Transverse colon (tissue), 4 donors: ENCODE results near the gene ZBP1. TPM values are rescaled to one million over a fixed set of nuclear protein-coding genes. Genes with fewer than 3 reads are reported as not detected.

ENCODE experiments used
- DNase-seq: peaks from one replicate; pipeline ENCODE4 v3.0.0-alpha.2; 2019
- H3K27ac ChIP-seq, 4 donors: fragments of 200-600 bp; sonication (generic); 2 replicates each; pipeline ENCODE4 v1.5.1; 2016 to 2018; ENCODE audit warnings: inconsistent platforms in 4 of 4
- H3K27me3 ChIP-seq: fragments of 200-600 bp; sonication (generic); 2 replicates; pipeline ENCODE4 v1.5.1; 2017; ENCODE audit warnings: inconsistent platforms
- H3K36me3 ChIP-seq, 4 donors: fragments of 200-600 bp; sonication (generic); 2 replicates each; pipeline ENCODE4 v1.5.1; 2017 to 2019; ENCODE audit warnings: inconsistent platforms in 4 of 4
- H3K4me1 ChIP-seq, 4 donors: fragments of 200-600 bp; sonication (generic); 2 replicates each; pipeline ENCODE4 v1.5.1; 2017 to 2020; ENCODE audit warnings: inconsistent platforms in 4 of 4
- H3K4me3 ChIP-seq, 4 donors: fragments of 200-600 bp; sonication (generic); 1 replicate in 1 of 4; 2 replicates in 3 of 4; pipeline versions ENCODE4 v1.5.1 to v1.6.1; 2017 to 2019; ENCODE audit warnings: inconsistent platforms in 4 of 4
- H3K9me3 ChIP-seq, 2 donors: fragments of 200-600 bp; sonication (generic); 2 replicates each; pipeline ENCODE4 v1.5.1; 2017 to 2019; ENCODE audit warnings: inconsistent platforms in 2 of 2
- EP300 ChIP-seq: sonication (generic); formaldehyde crosslinking; IDR thresholded peaks from one replicate; pipeline ENCODE4 v1.6.1; 2017; ENCODE audit warnings: antibody characterized with exemption, low read depth
- POLR2A ChIP-seq: fragments of 450-650 bp; IDR thresholded peaks from one replicate; pipeline ENCODE4 v1.6.1; 2016; ENCODE audit warnings: antibody characterized with exemption, mild to moderate bottlenecking, moderate library complexity
- POLR2AphosphoS5 ChIP-seq, 3 donors: sonication (generic); formaldehyde crosslinking; IDR thresholded peaks; one replicate each; pipeline ENCODE4 v1.6.1; 2016; ENCODE audit warnings: antibody characterized with exemption in 3 of 3
- WGBS, 2 donors: methylation state at CpG; one replicate each; pipeline ENCODE4 v1.1.5; 2018; ENCODE audit warnings: low coverage in 1 of 2; 5-methylcytosine and 5-hydroxymethylcytosine counted together
- in situ Hi-C, 4 donors: fragments of 200-750 bp; cut with MboI; loops; one replicate each; pipeline versions ENCODE4 v1.15.0 to v1.15.1; 2017; ENCODE audit warnings: low sequenced_read_pairs in 3 of 4, low pct_ligation_motif_present in 1 of 4, low pct_unique_long_range_greater_than_20kb in 1 of 4
- intact Hi-C: fragments of 100-400 bp; cut with DNase I; formaldehyde crosslinking; loops from one replicate; pipeline ENCODE4 v1.15.1; 2023; ENCODE audit warnings: low total_unique reads
- total RNA-seq, 4 donors: library from RNA; depleted of rRNA; stranded (reverse); fragments of >200 nt; gene quantifications; one replicate each; pipeline ENCODE4 v1.1.0, GENCODE V29; 2016
- TF ChIP-seq, protein P1 (sequence below), 5 experiments: fragments of 200-600 bp in 3 of 5; fragments of 450-650 bp in 2 of 5; sonication (generic) in 3 of 5; IDR thresholded peaks; 1 replicate in 2 of 5; 2 replicates in 3 of 5; pipeline ENCODE4 v1.5.1; 2016 to 2017; ENCODE audit warnings: antibody characterized with exemption in 5 of 5, inconsistent platforms in 3 of 5, mild to moderate bottlenecking in 2 of 5, moderate library complexity in 1 of 5

ZBP1 gene
- total RNA-seq, 4 donors from 2014 or later, result 1.6 to 4.4 TPM; not detected in 2

DNA sequence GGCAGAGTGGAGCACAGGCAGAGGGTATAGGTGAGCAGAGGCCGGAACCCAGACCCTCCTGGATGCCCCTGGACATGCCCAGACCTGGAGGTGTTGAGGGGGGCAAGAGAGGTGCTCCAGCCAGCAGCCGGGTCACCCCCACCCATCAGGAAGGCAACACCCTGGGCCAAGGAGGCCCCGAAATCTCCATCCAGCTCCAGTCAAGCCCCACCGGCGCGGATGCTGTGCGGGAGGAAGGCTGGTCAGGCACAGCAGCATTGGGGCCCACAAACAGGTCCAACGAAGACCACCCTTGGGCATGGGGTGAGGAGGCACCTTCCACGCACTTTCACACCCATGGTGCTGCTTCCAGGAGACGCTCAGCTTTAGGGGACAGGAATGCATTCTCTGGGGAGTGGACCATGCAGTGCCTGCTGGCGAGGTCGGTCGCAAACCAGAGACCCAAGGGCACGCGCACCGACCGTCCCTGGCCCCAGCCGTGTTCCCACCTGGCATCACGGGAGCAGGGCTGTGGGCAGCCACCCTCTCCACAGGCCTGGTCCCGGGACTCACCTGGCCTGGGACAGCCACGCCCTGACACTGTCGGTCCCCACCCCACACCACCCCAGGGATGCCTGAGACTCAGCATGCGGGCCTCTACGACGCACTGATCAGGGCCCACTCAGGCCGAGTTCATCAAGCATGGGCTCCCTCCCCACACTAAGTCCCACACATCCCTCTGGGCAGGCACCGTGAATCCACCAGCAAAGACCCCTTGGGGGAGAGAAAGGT lies 43.6 kb upstream of the ZBP1 start:
- Histone ChIP-seq H3K9me3 (no peaks in the 10 kb centered on the region), H3K4me3 (no peak overlapping the region), H3K27me3 (no peaks in the 10 kb centered on the region), H3K36me3 (no peaks in the 10 kb centered on the region), H3K4me1 (peaks cover 0 to 10% (median 9%) of the 10 kb centered on the region in 4 donors), H3K27ac (no peak overlapping the region)
- intact Hi-C loops, result no loop called here
- in situ Hi-C loops, result loop anchor here in 2 of 4 donors (25.0 kb wide), 2 partner anchors 223 to 423 kb away; no protein-coding TSS in a partner anchor
- WGBS, 2 donors, result 96% methylated on average over 21 of the region's 27 CpGs; no CpG with 5 or more reads in 1 of the 2 donors
- DNase-seq, result peak; percentile 5
- no peak for TF ChIP-seq POLR2AphosphoS5 (IDR thresholded peaks at IDR 0.05)
- TF ChIP-seq EP300, result no peak
- TF ChIP-seq, protein P1, sequence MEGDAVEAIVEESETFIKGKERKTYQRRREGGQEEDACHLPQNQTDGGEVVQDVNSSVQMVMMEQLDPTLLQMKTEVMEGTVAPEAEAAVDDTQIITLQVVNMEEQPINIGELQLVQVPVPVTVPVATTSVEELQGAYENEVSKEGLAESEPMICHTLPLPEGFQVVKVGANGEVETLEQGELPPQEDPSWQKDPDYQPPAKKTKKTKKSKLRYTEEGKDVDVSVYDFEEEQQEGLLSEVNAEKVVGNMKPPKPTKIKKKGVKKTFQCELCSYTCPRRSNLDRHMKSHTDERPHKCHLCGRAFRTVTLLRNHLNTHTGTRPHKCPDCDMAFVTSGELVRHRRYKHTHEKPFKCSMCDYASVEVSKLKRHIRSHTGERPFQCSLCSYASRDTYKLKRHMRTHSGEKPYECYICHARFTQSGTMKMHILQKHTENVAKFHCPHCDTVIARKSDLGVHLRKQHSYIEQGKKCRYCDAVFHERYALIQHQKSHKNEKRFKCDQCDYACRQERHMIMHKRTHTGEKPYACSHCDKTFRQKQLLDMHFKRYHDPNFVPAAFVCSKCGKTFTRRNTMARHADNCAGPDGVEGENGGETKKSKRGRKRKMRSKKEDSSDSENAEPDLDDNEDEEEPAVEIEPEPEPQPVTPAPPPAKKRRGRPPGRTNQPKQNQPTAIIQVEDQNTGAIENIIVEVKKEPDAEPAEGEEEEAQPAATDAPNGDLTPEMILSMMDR (IDR thresholded peaks at IDR 0.05), result no peak
- no peak for TF ChIP-seq POLR2A

DNA sequence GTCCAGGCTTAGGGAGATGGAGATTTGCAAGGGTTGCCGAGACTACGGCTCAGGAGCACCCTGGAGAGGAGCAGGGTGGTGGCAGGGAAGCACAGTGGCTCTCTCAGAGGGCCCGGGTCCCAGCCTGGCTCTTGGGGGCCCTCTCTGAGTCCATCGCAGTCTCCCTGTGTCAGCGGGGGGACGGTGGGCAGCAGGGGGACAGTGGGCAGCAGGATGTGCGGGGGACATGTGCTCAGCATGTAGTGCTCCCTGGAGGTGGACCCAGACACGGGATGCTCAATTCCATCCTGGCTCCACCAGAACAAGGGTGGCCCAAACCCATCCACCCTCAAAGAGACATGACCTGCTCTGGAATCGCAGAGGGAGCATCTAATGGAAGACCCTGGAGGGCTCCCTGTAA lies 43.0 kb upstream of the ZBP1 start:
- Histone ChIP-seq H3K9me3 (no peaks in the 10 kb centered on the region), H3K27ac (no peak overlapping the region), H3K27me3 (no peaks in the 10 kb centered on the region), H3K4me1 (peaks cover 0 to 6% (median 4%) of the 10 kb centered on the region in 4 donors), H3K36me3 (no peaks in the 10 kb centered on the region), H3K4me3 (no peak overlapping the region)
- peak; percentile 3 for DNase-seq
- in situ Hi-C loops, result loop anchor here in 2 of 4 donors (25.0 kb wide), 2 partner anchors 224 to 424 kb away; no protein-coding TSS in a partner anchor
- WGBS, 2 donors, result 97 to 100% methylated on average over 2 to 8 of the region's 9 CpGs
- TF ChIP-seq POLR2AphosphoS5 (IDR thresholded peaks at IDR 0.05) (no peak), POLR2A (no peak), EP300 (no peak)
- TF ChIP-seq, protein P1 (IDR thresholded peaks at IDR 0.05), result no peak
- intact Hi-C loops, result no loop called here

DNA sequence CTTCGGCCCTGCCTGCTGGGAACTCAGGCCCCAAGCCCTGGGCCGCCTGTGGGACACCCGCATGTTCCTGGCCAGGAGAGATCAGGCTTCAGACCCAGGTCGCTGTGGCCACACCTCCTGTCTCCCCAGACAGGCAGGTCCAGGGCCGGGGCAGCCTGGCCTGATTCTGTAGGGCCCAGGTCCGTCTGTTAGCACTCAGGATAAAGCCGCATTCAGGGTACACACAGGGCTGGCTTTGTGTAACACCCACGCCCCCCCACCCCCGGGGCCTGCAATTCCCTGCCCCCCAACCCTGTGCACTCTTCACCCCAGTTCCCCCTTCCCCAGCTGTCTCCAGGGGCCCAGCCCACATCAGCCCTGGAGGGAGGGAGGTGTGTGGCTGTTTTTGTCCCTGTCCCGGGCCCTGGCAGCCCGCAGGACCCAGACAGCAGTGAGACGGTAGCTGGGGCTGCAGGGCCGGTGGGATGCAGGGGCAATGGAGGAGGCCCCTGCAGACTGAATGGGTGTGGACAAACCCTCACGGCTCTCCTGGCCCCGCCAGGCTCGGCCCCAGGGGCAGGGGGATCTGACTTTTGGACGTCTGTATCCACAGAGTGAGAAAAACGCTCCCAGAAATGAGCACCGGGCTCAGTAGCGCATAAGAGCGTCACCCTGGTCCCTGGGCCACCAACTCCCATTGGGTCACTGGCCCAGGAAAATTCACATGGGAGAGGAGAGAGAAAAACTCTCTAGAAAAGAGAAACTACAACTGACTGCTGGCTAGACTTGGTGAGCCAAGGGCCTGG lies 42.4 kb upstream of the ZBP1 start:
- intact Hi-C loops (no loop called here), in situ Hi-C loops (loop anchor here in 2 of 4 donors (25.0 kb wide), 2 partner anchors 225 to 425 kb away; no protein-coding TSS in a partner anchor)
- Histone ChIP-seq H3K9me3 (no peaks in the 10 kb centered on the region), H3K4me1 (peaks cover 1 to 7% (median 5%) of the 10 kb centered on the region in 4 donors), H3K4me3 (no peak overlapping the region), H3K36me3 (no peaks in the 10 kb centered on the region), H3K27me3 (no peaks in the 10 kb centered on the region), H3K27ac (no peak overlapping the region)
- 74 to 87% methylated on average over 6 to 21 of the region's 21 CpGs for WGBS, 2 donors
- DNase-seq, result peak; percentile 5
- TF ChIP-seq, protein P1 (IDR thresholded peaks at IDR 0.05), result no peak
- TF ChIP-seq POLR2AphosphoS5 (IDR thresholded peaks at IDR 0.05) (no peak), POLR2A (no peak), EP300 (no peak)
